Muscle layer of colon (tissue), 2 donors: ENCODE data around the gene CMIP.

Experiments
- H3K27ac ChIP-seq: one replicate; pipeline ENCODE4 v1.7.0; 2013; ENCODE audit warnings: low read depth, mild to moderate bottlenecking, low read length, moderate library complexity
- H3K27me3 ChIP-seq, 2 donors: one replicate each; pipeline ENCODE4 v1.7.0; 2013; ENCODE audit warnings: low read length in 2 of 2, mild to moderate bottlenecking in 2 of 2; ENCODE audit not compliant: insufficient read depth in 2 of 2, control insufficient read depth in 1 of 2
- H3K36me3 ChIP-seq: one replicate; pipeline ENCODE4 v1.7.0; 2013; ENCODE audit warnings: mild to moderate bottlenecking, low read length; ENCODE audit not compliant: insufficient read depth
- H3K4me1 ChIP-seq: one replicate; pipeline ENCODE4 v1.7.0; 2013; ENCODE audit warnings: mild to moderate bottlenecking, low read length; ENCODE audit not compliant: insufficient read depth
- H3K4me3 ChIP-seq, 2 donors: one replicate each; pipeline ENCODE4 v1.7.0; 2013; ENCODE audit warnings: low read length in 2 of 2, low read depth in 1 of 2, mild to moderate bottlenecking in 1 of 2, moderate library complexity in 1 of 2
- H3K9ac ChIP-seq: one replicate; pipeline ENCODE4 v1.7.0; 2013; ENCODE audit warnings: low read length
- H3K9me3 ChIP-seq: one replicate; pipeline ENCODE4 v1.7.0; 2013; ENCODE audit warnings: mild to moderate bottlenecking, low read length
- donor health status: abdominal sarcoma.
- donor health status: Adenocarcinoma of cecum.

CMIP gene

GRCh38 chr16:81607805-81608522, 163.4 kb downstream of the CMIP start:
- H3K9ac ChIP-seq = no peak overlapping the region
- no peaks in the 10 kb centered on the region for H3K36me3 ChIP-seq
- no peak overlapping the region for H3K4me3 ChIP-seq
- H3K9me3 ChIP-seq = no peaks in the 10 kb centered on the region
- H3K27me3 ChIP-seq = no peaks in the 10 kb centered on the region
- peaks cover 18% of the 10 kb centered on the region for H3K4me1 ChIP-seq
- H3K27ac ChIP-seq = no peak overlapping the region

DNA sequence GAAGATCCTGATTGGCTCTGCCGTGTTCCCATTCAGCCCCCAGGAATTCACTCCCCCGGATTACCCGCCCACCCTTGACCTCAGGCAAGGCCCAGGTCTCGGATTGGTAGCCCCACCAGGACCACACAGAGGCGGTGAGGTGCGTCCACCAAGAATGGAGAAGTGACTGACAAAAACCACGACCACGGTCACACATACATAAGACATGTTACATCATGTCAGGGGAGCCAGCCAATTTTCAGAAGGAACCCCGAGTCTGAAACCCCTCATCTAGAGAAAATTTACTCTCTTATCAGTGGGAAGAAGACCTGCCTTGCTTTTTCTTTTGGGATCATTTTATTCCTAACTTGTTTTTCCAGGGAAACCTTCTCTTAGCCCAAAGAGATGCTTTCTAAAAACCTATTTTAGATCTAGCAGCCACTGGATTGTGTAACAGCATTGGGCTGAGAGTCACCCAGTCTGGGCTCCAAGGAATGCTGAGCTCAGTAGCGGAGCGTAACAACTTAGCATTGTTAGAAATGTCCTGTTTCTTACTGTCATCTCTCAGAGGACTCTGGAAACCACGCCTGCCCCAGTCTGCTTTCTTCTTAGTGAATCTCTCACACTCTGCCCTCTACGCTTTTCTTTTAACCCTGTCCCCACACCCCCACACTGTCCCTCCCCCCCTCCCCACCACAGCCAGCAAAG, 164.1 kb downstream of the CMIP start:
- H3K4me1 ChIP-seq = peaks cover 18% of the 10 kb centered on the region
- H3K27ac ChIP-seq = no peak overlapping the region

DNA sequence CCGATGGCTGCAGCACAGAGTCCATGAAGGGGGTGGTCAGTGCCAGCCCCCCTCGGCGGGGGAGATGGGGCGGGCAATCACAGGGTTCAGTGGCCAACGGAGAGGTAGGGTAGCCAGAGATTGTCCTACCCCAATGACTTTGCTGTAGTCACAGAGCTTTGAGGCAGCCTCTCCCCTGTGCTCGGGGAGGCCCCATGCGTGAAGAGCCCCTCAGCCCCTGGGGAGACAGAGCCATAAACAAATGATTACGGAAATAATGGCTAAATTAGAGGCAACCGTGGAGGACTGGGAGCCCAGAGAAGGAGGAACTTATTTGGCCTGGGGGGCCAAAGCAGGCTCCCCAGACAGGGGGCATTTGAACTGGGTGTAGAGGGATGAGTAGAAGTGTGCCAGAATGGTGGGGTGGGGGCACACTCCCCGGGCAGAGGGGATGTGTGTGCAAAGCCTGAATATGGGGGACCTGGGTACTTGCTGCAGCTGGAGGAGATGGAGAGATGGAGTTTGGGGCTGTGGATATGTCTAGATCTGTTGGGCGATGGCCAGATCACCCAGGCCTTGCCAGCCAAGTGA, 164.8 kb downstream of the CMIP start:
- no peak overlapping the region for H3K9ac ChIP-seq
- no peaks in the 10 kb centered on the region for H3K36me3 ChIP-seq
- no peaks in the 10 kb centered on the region for H3K27me3 ChIP-seq
- H3K27ac ChIP-seq = no peak overlapping the region
- H3K4me1 ChIP-seq = peaks cover 18% of the 10 kb centered on the region
- H3K4me3 ChIP-seq = no peak overlapping the region
- H3K9me3 ChIP-seq = no peaks in the 10 kb centered on the region

More for the DNA sequence above, 164.1 kb downstream of the CMIP start:
- Histone ChIP-seq H3K9me3 (no peaks in the 10 kb centered on the region), H3K27me3 (no peaks in the 10 kb centered on the region), H3K36me3 (no peaks in the 10 kb centered on the region), H3K4me3 (no peak overlapping the region), H3K9ac (no peak overlapping the region)

DNA sequence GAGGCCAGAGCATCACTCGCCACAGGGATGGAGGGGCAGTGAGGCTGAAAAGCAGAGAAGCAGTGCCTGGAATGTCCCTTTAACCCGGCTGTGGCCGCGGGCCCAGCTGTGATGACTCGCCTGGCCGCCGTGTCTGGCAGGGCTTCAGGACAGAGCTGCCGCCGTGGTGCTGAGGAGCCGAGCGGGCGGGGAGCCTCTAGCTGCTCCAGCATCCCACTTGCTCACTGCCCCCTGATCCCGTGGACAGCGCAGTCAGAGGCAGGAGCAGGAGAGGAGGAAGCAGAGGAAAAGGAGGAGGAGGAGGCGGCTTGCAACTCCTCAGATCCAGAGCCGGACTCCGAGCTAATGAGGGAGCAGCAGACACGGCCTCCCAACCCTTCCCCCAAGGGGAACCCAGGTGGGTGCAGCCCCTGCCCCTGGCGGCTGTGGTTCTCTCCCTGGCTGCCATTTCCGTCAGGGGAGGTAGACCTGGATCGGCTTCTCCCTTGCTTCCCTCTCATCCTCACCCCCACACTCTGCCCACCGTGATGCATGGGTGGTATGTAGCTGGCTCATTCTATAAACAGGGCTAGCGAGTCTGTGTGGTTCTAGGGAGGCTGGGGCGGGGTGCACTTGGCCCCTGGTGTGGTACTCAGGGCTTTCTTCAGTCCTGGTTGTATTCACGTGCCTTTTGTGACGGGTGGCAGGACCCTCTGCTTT, 165.7 kb downstream of the CMIP start:
- Histone ChIP-seq H3K27ac (no peak overlapping the region), H3K4me3 (no peak overlapping the region), H3K27me3 (no peaks in the 10 kb centered on the region), H3K4me1 (peaks cover 18% of the 10 kb centered on the region), H3K9me3 (no peaks in the 10 kb centered on the region), H3K9ac (no peak overlapping the region), H3K36me3 (no peaks in the 10 kb centered on the region)

DNA sequence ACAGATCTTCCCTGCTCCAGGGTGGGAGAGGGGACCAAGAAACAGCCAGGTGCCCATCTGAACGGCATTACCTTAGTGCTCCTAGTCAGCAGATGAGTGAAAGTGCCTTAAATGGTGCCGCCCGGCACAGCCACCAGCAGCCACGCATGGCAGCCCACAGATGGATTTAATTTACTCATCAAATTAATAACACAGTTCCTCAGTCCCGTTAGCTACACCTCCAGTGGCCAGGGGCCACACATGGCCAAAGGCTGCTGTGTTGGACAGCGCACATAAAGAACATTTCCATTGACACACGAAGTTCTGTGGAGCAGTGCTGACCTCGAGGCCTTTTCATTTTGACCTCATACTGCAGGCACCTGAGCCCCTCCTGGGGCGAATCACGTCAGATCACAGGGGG, 166.3 kb downstream of the CMIP start:
- no peaks in the 10 kb centered on the region for H3K27me3 ChIP-seq
- no peak overlapping the region for H3K27ac ChIP-seq
- H3K9ac ChIP-seq = no peak overlapping the region
- H3K4me3 ChIP-seq = no peak overlapping the region
- H3K36me3 ChIP-seq = no peaks in the 10 kb centered on the region
- no peaks in the 10 kb centered on the region for H3K9me3 ChIP-seq
- H3K4me1 ChIP-seq = peaks cover 18% of the 10 kb centered on the region

DNA sequence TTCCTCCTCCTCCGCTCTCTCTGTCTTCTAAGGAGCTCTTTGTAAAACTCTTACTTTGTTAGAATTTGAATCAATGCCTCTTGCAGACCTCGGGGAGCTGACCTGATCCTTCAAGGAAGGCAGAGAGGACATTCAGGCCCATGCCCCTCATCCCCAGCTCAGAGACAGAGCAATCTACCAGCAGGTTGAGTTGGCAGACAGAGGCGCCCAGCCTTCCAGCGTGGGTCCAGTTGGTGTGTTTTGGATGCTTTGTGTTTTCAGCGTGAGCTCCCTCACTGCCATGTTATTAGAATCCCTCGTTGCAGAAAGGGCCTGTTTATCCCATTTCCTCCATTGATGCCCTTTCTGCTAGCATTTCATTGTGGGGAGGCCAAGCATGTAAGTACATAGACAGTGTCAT, 167.1 kb downstream of the CMIP start:
- Histone ChIP-seq H3K36me3 (no peaks in the 10 kb centered on the region), H3K27ac (no peak overlapping the region), H3K27me3 (no peaks in the 10 kb centered on the region), H3K4me1 (peaks cover 22% of the 10 kb centered on the region), H3K9me3 (no peaks in the 10 kb centered on the region), H3K4me3 (no peak overlapping the region), H3K9ac (no peak overlapping the region)

DNA sequence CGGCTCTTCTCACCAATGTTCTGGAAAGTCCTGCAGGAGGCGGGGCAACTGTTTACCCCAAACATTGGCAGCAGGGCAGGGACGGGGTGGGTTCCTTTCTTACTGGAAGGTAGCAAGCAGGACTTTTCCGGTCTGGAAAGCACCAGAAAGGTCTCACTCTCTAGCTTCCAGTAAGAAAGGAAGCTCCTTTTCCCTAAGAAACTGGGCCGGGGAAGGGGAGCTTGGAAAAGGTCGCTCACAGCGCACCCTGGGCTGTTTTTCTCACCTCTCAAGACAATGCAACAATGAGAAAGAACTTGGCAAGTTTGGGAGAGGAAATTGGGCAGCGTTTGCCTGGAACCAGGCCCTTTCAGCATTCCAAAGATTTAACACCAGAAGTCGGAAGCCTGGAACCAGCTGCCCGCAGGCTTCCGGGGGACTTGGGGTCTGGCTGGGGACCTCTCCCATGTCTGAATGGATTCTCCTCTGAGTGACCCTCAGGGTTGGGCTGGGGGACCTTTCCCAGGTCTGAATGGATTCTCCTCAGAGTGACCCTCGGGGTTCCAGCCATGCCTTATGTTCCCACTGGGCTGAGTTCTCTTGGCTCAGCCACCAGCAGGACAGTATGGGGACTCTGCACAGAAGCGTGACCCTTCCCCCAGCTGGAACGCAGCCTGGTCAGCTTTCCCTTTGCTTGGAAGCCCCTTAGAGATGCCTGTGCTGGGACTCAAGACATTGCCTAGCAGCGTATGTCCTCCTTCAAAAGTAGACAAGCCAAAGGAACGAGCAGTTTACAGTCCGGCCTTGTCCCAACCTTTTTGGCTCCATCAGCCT, 167.9 kb downstream of the CMIP start:
- no peak overlapping the region for H3K4me3 ChIP-seq
- peaks cover 27% of the 10 kb centered on the region for H3K4me1 ChIP-seq
- H3K27ac ChIP-seq = no peak overlapping the region
- no peaks in the 10 kb centered on the region for H3K9me3 ChIP-seq
- no peak overlapping the region for H3K9ac ChIP-seq
- H3K36me3 ChIP-seq = no peaks in the 10 kb centered on the region
- H3K27me3 ChIP-seq = no peaks in the 10 kb centered on the region

DNA sequence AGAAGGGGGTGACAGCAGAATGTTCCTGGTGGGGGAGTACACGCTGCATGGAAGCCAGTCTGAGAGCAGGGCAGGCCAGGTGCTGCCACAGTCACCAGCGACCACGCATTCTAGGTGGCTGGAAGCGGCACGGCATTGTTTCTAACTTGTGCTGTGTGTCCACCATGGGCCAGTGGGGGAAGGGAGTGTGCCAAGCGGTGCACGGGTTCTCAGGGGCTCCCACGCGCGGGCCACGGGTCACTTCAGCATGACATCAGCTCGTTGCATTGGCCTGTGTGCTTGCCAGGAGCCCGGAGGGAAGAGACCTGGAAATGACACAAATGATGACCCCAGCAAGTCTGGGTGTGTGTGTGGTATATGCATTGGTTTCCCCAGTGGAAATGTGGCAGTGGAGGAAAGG, 169.6 kb downstream of the CMIP start:
- Histone ChIP-seq H3K36me3 (no peaks in the 10 kb centered on the region), H3K27me3 (no peaks in the 10 kb centered on the region), H3K27ac (no peak overlapping the region), H3K9me3 (no peaks in the 10 kb centered on the region), H3K9ac (no peak overlapping the region), H3K4me3 (no peak overlapping the region), H3K4me1 (peaks cover 25% of the 10 kb centered on the region)

- Histone ChIP-seq H3K27me3 (no peaks in the 10 kb centered on the region), H3K4me3 (no peak overlapping the region), H3K9me3 (no peaks in the 10 kb centered on the region), H3K36me3 (no peaks in the 10 kb centered on the region), H3K4me1 (peaks cover 19% of the 10 kb centered on the region), H3K27ac (no peak overlapping the region), H3K9ac (no peak overlapping the region)
These were observed 170.2 kb downstream of the CMIP start for GRCh38 chr16:81614654-81615359.

- no peak overlapping the region for H3K27ac ChIP-seq
- no peaks in the 10 kb centered on the region for H3K27me3 ChIP-seq
- H3K9ac ChIP-seq = no peak overlapping the region
- H3K4me1 ChIP-seq = peaks cover 17% of the 10 kb centered on the region
- no peaks in the 10 kb centered on the region for H3K9me3 ChIP-seq
- H3K36me3 ChIP-seq = no peaks in the 10 kb centered on the region
- no peak overlapping the region for H3K4me3 ChIP-seq
These were observed 170.8 kb downstream of the CMIP start for GRCh38 chr16:81615411-81615810.
